ENCODE results near the gene ANKDD1A. TPM values are rescaled to one million over a fixed set of nuclear protein-coding genes. Genes with fewer than 3 reads are reported as not detected.
A peak's percentile ranks its signal among the peaks of the same experiment; 100 is the strongest.

Gene ANKDD1A
- total and polyA plus RNA-seq, 8 donors: 3.4 to 13.5 (median 10.9) TPM

- DNase-seq: no peak
- H3K27ac ChIP-seq: peak overlapping the region; percentile 88 to 99
- no peaks in the 10 kb centered on the region for H3K36me3 ChIP-seq
- intact Hi-C loops (cut with DNase I): loop anchor here in 1 of 2 donors (10.0 kb wide), 1 partner anchor 54 kb away; the partner anchor contains the start of gene PLEKHO2
- no peak overlapping the region for H3K4me3 ChIP-seq
- H3K4me1 ChIP-seq: peaks cover 36 to 79% of the 10 kb centered on the region in 2 donors
- H3K9me3 ChIP-seq: peaks cover 4 to 15% of the 10 kb centered on the region in 2 donors
- TF ChIP-seq CTCF (IDR thresholded peaks at IDR 0.05): no peak
- ATAC-seq: no peak
- H3K27me3 ChIP-seq: no peaks in the 10 kb centered on the region
Measured at GRCh38 chr15:64898406-64898805, 13.3 kb upstream of the ANKDD1A start.

GRCh38 chr15:64901141-64901540 lies 10.6 kb upstream of the ANKDD1A start:
- Histone ChIP-seq H3K27ac (no peak overlapping the region), H3K36me3 (no peaks in the 10 kb centered on the region), H3K27me3 (no peaks in the 10 kb centered on the region), H3K4me3 (no peak overlapping the region), H3K4me1 (peaks cover 18 to 77% of the 10 kb centered on the region in 2 donors), H3K9me3 (peaks cover 4 to 15% of the 10 kb centered on the region in 2 donors)
- no peak for DNase-seq
- no peak for ATAC-seq
- intact Hi-C loops (cut with DNase I): loop anchor here in 1 of 2 donors (10.0 kb wide), 1 partner anchor 166 kb away; no protein-coding TSS in a partner anchor
- TF ChIP-seq CTCF (IDR thresholded peaks at IDR 0.05): no peak

DNA sequence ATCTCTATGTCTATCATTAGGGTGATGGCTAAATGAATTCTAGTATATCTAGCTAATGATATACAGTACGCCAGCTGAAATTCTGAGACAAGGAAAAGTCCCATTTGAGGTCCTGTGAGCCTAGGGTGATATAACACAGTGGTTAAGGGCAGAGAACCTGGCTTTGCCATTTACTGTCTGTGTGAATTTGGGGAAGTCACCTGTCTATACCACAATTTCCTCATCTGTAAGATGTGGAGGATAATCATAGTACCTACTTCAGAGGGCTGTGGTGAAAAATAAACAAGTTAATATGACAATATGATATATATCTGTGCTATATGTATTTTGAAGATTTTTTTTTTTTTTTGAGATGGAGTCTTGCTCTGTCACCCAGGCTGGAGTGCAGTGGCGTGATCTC lies 9.8 kb upstream of the ANKDD1A start:
- peaks cover 4 to 15% of the 10 kb centered on the region in 2 donors for H3K9me3 ChIP-seq
- H3K27ac ChIP-seq: peak overlapping the region in 1 of 2 donors; percentile 37
- no peak for TF ChIP-seq CTCF (IDR thresholded peaks at IDR 0.05)
- no peaks in the 10 kb centered on the region for H3K36me3 ChIP-seq
- no peaks in the 10 kb centered on the region for H3K27me3 ChIP-seq
- ATAC-seq (no peak), DNase-seq (no peak)
- H3K4me3 ChIP-seq: no peak overlapping the region
- H3K4me1 ChIP-seq: peaks cover 12 to 69% of the 10 kb centered on the region in 2 donors
- intact Hi-C loops (cut with DNase I): loop anchor here in 1 of 2 donors (10.0 kb wide), 1 partner anchor 167 kb away; no protein-coding TSS in a partner anchor

GRCh38 chr15:64902863-64903262 lies 8.8 kb upstream of the ANKDD1A start:
- Histone ChIP-seq H3K27me3 (no peaks in the 10 kb centered on the region), H3K27ac (peak overlapping the region in 1 of 2 donors; percentile 37), H3K9me3 (peaks cover 4 to 15% of the 10 kb centered on the region in 2 donors), H3K4me1 (peaks cover 3 to 60% of the 10 kb centered on the region in 2 donors), H3K36me3 (no peaks in the 10 kb centered on the region), H3K4me3 (no peak overlapping the region)
- ATAC-seq (no peak), DNase-seq (no peak)
- TF ChIP-seq CTCF (IDR thresholded peaks at IDR 0.05): no peak
- intact Hi-C loops (cut with DNase I): loop anchor here in 1 of 2 donors (10.0 kb wide), 1 partner anchor 168 kb away; no protein-coding TSS in a partner anchor

DNA sequence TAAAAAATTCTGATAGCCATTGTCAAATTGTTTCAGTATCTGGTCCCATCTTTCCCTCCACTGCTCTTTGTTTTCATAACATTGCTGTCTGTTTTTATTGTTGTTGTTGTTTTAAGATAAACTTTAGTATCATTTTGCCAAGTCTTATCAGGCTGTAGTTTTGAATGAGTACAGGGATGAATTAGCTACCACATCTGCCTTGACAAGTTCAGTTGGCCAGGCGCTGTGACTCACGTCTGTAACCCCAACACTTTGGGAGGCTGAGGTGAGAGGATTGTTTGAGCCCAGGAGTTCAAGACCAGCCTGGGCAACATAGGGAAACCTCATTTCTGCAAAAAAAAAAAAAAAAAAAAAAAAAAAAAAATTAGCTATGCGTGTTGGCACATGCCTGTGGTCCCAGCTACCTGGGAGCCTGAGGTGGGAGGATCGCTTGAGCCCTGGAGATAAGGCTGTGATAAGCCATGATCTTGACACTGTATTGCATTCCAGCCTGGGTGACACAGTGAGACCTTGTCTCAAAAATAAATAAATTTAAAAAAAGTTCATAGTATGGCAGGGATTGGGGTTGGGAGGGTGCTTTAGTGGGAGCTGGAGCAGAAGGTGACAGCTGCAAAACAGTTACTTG lies 8.3 kb upstream of the ANKDD1A start:
- TF ChIP-seq CTCF (IDR thresholded peaks at IDR 0.05): no peak
- Histone ChIP-seq H3K4me3 (no peak overlapping the region), H3K4me1 (peaks cover 0 to 54% of the 10 kb centered on the region in 2 donors), H3K27me3 (no peaks in the 10 kb centered on the region), H3K27ac (peak overlapping the region in 1 of 2 donors; percentile 18), H3K9me3 (peaks cover 4 to 15% of the 10 kb centered on the region in 2 donors), H3K36me3 (no peaks in the 10 kb centered on the region)
- intact Hi-C loops (cut with DNase I): loop anchor here in 1 of 2 donors (10.0 kb wide), 1 partner anchor 169 kb away; no protein-coding TSS in a partner anchor
- no peak for ATAC-seq
- DNase-seq: no peak
